Neural progenitor cell (in vitro differentiated cells): ENCODE measurements around the gene PCBP1.

Experiments used
- CTCF ChIP-seq: fragments of 200-600 bp; sonication (generic); IDR thresholded peaks from 2 replicates; pipeline ENCODE4 v1.5.1; 2017; ENCODE audit warnings: antibody characterized with exemption, mild to moderate bottlenecking
- EZH2 ChIP-seq: fragments of 200-600 bp; sonication (generic); IDR thresholded peaks from 2 replicates; pipeline ENCODE4 v1.6.1; 2017; ENCODE audit warnings: antibody characterized with exemption, mild to moderate bottlenecking, moderate library complexity

GRCh38 chr2:70081221-70081620 is 6.1 kb upstream of the PCBP1 start:
- no peak for TF ChIP-seq EZH2
- TF ChIP-seq CTCF = no peak
